GM18873 (cell line): ENCODE data around the gene CPED1.

ENCODE experiments used
- ATAC-seq: cut with Tn5 transposase; IDR thresholded peaks from one replicate; pipeline ENCODE4 v1.9.1; 2021; ENCODE audit warnings: mild to moderate bottlenecking, moderate library complexity, moderate number of reproducible peaks; ENCODE audit not compliant: unreplicated experiment, low FRiP score

The CPED1 gene

DNA sequence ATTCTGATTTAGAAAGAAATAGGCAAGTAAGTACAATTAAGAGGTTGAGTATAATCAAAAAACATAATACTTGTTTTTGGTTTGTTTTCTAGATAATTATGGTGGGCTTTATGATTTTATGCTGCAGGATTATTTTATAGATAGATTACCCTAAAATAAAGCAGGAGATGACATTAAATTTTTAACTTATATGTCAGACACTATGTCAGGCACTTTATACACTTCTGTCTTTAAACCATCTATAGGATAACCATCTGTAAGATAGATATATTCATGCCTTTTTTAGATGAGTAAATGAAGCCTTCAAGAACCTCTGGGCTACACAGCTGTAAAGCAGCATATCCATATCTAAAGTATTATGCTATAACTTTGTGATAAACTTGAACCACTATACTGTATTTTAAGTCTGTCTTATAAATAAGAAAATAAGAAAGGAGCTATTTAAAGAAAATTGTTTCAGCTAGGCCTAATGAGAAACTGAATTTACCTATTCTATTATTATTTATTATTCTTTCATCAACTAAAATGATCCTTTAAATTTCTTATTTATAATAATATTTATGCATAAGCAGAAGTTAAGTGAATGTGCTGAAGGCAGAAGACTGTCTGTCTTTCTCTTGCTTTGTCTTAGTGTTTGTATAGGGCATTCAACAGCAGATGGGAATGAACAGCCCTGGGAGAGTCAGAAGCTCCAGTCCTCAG is 94.0 kb downstream of the CPED1 start:
- ATAC-seq: no peak

DNA sequence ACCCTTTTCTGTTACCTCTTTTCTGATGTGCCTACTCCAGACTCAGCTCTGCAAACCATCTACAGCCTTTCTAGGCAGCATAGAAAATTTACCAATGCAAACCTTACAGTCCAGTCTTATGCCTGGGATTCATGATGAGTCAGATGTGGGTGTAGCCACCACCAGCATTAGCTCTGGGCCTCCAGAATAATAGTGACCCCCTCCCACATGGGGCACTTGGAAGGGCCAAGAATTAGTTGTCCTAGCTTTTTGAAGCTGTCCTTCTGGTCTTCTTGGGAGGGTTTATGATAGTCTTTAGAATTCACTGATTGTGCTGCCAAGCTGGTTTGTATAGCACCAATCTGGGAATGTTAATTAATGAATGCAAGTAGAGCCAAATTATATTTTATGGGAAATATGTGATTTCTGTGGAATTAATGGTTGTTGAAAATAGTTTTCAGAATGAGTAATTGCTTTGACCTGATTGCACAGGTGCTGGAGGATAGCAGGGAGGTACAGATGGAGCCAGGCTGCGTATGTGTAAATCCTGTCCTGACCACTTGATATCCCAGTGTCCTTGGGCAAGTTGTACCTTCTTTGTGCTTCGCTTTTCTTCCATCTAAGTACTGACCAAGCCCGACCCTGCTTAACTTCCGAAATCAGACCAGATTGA is 94.8 kb downstream of the CPED1 start:
- no peak for ATAC-seq

DNA sequence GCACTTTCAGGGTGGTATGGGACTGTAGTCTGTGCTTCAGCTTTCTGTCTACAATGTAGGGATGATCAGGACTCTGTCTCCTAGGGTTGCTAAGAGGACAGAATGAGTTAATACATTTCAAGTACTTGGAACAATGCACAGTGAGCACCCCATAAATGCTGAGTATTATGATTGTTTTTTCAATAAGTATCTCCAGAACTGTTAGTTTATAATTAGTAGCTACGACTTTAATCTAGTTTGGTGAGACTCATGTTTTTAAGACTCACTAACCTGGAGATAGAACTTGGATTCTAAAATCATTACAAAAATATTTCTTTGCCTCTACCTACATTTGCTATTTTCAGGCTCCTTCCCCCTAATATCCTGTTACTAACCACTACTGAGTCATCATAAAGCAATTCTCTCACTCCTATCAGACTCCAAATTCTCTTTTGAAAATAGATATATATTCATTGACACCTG is 95.3 kb downstream of the CPED1 start:
- ATAC-seq: no peak

DNA sequence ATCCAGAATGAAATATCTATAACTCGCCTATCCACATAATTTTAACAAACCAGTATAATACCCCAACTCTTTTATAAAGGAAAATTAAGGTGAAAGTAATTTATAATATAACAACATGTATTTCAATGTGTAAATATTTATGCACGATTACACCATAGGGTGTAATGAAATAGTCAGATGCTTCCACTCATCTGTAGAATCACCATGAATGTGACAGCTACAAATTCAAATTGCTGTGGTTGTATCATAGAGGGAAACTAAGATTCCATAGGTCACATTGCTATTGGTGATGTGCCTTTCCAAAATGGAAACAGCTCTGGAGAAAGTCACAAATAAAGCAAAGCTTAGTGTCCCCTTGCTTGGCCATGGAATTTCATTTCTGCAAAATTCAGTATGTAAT is 95.7 kb downstream of the CPED1 start:
- no peak for ATAC-seq

DNA sequence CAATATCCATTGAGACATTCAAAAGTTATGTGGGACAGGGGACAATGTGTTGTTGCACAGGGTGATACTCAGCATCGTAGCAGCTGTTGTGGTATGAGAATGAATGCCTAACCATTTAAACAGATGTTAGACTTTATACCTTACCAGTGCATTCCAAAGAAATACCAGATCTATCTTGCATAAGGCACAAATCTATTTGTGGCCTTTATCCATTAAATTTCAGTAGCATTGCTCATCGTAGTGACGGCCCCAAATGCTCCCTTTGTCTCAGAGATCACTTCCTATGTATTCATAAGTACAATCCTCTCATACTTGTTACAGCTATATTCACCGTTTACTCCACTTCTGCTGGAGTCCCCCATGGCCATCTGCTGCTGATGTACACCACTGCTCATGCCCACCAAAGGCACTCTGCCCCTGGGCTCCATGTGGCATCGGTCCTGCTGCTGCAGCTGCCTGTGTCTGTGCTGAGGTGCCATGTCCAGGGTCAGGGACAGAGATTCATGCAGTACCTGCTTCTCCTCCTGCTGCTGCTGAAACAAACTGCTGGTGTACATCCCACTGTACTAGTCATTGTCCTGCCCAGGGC is 96.3 kb downstream of the CPED1 start:
- ATAC-seq: no peak

DNA sequence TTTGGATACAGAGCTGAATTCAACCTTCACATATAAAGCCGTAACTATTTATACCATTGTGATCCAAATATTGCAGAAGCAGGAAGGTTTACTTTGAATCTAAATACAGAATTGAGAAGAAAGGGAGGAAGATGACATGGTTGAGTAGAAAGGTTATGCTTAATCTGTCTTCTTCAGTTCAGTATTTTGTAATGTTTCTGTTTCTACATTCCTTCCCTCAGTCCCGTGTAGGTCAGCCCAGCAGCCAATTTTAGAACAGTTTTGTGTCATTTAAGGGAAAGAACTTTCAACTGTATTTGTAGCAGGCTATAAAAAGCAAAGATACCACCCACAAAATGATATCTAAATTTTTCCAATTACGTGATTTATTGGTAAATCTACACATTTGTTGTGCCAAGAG is 97.4 kb downstream of the CPED1 start:
- ATAC-seq: no peak

DNA sequence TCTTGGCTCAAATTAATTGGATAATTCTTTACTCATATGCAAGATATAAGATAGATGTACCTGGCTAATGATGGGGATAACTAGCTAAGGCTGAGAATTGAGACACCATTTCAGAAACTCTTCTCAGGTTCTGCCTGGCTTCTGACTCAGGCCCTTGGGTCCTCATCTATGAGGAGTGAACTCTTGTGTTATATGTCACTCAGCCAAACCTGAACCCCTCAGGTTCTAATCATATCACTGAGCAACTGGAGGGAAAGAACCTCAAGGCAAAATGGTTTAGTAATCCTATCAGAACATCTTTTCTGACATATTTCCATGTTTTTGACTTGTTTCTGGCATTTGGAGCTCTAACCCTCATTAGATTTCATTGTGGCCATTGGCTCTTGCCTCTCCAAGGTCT is 100.4 kb downstream of the CPED1 start:
- no peak for ATAC-seq

DNA sequence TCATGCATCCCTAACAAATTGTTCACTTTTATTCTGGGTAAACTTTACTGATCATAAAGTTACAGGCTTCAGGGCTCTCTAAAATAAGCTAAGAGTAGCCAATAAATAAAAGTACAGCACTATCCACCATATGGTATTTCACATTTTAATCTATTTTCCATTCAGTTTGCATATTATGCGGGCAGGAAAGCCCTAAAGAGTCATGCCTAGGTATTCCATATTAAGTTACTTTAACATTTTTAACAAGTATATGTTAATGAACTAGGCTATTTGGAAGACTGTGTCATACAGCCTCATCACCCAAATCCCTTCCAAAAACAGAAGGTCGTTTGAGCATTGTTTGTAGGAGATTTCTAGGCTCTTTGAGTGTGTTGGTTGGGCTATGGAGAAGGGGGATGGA is 106.3 kb downstream of the CPED1 start:
- no peak for ATAC-seq

DNA sequence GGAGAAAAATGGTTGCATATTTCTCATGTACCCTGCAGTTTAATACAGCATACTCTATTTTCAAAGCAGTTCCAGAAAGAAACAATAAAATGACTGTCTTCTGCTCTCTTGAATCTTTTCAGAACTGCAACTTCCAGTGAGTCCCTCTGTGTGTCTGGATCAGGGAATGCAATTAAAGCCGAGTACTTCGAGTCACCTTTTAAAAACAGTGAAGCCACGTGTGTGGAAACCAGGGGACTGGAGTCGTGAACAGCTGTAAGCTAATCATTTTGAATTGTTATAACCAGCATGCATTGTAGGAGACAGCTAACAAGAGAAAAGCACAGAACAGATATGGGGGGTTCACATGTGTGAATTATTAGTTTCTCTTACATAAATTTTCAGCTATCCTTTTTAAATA is 109.1 kb downstream of the CPED1 start:
- ATAC-seq: no peak

DNA sequence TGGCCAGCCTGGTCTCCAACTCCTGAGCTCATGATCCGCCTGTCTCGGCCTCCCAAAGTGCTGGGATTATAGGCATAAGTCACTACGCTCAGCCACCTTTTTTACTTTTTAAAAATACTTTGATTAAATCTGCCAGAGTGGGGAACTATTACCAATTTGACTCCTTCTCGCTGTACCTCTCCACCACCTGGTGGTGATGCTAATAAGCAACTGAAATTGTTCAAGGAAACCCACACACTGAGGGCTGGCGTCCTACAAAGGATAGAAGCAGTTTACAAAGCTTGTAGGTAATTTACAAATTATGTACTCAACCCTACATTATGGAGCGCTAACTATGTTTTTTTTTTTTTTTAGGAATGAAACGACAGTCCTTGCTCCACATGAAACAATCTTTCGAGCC is 111.1 kb downstream of the CPED1 start:
- ATAC-seq: no peak

DNA sequence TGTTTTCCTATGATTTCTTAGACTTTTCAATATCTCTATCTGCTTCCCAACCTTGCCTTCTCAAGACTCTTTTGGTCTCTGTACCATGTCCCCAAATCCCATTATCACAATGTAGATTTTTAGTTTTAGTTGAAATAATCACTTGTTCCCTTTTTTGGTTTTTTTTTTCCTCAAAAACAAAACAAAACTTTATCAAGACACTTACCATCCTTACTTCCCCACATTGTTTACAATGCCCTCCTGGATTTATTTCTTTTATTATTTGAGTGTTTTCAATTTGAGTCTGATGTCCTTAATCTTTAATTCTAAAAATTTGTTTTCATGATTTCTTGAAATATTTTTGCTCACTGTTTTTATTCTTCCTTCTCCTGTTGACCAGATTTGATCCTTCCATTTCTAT is 112.6 kb downstream of the CPED1 start:
- no peak for ATAC-seq

DNA sequence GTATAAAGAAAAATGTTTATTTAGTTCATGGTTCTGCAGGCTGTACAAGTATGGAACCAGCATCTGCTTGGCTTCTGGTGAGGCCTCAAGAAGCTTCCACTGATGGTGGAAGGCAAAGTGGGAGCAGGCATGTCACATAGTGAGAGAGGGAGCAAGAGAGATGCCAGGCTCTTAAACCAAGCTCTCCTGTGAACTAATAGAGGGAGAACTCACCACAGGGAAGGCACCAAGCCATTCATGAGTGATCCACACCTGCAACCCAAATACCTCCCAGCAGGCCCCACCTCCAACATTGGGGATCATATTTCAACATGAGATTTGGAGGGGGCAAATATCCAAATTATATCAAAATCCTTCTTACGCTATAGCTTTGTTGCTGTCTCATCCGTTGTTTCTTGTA is 113.1 kb downstream of the CPED1 start:
- ATAC-seq: no peak

DNA sequence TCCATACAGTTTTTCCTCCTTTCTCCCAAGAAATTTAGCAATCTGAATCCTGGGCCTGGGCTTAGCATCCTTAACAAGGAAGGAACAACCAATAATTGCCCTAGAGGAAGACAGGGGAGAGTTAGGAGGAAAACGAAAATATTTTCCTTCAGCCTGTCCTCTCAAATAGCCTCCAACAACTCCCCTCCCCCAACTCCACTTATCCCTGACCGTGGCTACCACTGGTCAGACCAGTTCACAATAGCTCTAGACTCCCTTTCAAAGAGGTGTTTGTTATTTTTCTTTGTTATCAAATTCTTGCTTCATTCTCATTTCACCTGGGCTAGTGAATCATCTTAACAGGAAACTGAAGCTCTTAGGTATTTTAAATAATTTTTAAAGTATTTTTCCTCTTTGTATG is 114.1 kb downstream of the CPED1 start:
- ATAC-seq: no peak

DNA sequence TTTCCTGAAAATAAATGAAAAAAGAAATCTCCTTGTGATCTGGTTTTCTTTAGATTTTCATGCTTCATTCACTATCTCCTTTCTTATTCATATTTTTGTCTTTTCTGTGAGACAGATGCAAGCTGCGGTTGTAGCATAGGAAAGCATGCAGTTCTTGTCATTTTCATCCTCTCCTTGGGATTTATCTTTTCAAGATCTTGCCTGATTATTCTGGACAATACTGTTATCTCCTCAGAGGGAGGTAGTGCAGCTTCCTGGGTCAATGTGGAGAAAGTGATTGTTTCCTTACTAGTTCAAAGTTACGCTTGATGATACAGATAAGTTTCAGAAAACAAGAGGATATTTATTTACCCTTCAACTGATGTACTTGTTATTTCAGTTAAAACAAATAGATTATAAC is 114.6 kb downstream of the CPED1 start:
- no peak for ATAC-seq

DNA sequence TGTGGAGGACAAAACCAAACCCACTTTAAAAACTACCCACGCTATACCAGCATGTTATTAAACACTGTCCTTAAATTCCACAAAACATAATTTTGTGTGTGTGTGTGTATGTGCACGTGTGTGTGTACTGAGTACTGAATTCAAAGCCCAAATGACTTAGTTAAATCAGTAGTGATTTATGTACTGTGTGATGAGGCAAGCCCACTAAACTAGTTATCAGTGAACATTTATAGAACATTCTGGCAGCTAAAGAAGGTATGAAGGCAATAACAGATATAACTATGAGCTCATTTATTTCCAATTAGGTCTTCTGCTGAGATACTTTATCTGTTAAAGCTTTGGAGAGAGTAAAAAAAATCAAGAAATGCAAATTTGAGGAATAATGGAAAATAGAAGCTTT is 115.1 kb downstream of the CPED1 start:
- no peak for ATAC-seq

DNA sequence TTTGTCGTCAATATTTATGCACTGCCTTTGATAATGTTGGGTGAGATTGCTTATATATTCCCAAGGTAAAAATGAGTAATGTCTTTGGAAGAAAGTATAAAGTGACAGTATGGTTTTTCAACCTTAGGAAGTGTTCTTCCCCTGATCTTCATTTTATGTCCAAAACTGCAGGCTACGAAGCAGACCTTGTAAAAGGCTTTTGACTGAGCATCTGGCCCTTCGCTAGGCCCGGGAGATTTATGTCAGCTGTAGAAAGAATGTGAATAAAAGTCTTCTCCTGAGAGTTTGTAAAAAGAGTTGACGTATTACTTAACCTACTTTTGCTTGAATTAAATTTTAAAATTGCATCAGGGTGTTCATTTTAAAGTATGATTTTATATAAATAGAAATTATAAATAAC is 116.8 kb downstream of the CPED1 start:
- ATAC-seq: no peak

DNA sequence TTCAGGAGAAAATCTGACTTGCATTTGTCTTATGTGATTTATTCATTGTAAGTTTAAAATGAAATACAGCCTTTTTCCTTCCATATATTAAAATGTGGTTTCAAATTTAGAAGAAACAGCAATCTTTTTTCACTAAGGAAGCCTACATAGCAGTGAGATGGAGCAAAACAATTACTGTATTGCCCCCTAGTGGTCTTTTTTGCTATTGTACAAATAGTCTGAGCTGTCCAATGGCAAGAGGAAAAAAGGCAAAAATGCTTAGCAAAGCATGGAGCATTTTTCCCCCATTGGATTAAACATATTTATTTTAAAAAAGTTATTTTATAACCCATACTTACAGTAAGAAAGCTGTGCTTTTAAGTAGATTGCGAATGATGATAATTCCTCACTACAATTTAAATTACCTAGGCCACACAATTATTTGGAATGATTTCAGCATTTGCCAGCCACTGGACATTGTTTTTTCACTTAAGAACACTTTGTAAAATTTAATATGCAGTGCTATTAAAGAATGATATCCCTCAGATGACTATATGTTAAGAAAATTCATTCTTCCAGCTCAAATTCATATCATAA is 119.5 kb downstream of the CPED1 start:
- peak; percentile 79 for ATAC-seq

DNA sequence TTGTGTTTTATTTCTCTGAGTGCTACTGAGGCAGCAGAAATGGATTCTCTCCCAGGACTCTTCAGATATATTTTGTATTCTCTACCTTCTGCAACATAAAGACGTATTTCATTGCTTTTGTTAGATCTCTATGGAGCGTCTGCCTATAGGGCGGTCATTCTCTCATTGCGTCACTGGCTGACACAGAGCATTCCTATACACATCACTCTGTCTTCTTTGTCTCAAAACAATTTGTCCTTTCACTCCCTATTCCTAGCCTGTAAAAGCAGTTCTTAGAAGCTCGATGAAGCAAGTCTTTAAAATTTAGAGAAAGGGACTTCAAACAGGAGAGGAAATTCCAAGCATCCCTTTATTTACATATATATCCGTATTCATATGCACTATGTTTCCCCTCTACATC is 120.6 kb downstream of the CPED1 start:
- ATAC-seq: no peak

DNA sequence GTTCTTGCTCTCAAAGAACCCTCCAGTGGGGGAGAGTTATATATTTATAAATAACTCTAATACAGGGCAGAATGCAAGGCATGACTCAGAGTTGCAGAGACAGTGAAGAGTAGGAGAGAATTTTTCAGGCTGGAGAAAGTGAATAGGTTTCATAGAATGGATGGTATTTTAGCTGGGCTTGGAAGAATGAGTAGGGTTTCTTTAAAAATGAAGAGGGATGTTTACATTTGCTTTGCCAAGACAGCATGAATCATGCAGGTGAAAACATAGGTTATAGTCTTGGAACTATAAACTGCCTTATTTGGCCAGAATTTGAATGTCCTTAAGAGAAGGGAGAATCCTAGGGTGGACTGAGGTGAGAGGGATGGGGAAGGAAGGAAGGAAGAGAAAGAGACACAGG is 124.8 kb downstream of the CPED1 start:
- no peak for ATAC-seq

DNA sequence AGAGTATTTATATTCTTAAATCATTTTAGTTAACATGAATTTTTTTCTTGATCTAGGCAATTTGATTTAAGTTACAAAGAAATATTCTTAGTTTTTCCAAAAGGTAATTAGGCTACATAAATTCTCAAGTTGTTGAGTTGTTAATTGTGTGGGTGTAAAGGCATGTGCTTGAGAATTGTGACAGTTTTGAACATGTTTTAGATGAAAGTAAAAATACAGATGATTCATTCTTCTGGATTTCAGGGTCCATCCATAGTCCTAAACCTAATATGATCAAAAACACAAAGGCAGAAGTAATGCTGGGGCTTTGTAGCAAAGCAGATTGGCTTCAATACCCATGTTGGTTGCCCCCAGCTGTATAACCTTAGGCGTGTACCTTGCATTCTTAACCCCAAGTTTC is 127.9 kb downstream of the CPED1 start:
- no peak for ATAC-seq

DNA sequence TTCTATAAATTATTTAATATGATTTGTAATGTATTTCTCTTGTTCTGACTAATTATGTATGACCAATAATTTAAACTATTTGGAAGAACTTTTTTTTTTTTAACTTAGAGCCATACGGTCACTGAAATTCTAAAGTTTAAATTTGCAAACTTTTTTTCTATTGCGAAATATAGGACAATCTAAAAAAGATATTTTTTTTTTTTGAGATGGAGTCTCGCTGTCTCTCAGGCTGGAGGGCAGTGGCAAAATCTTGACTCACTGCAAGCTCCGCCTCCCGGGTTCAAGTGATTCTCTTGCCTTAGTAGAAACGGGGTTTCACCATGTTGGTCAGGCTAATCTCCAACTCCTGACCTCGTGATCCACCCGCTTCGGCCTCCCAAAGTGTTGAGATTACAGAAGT is 130.5 kb downstream of the CPED1 start:
- no peak for ATAC-seq

DNA sequence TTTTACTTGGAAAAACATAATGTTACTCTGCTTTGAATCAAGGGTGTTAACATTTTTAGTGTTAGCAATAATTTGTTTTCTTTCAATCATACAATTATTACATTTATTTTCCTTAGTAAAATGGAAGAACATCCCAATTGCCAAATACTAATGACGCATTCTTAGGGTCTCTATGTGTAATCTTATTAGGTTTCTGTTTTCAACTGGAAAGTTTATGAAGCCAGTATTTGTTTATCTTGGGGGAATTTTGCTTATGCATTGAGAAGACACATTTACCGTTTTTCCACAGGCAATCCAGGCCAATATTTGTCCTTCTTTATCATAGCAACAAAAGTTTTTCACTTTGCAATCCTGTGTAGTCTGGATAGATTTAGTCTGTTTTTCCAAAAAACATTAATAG is 134.5 kb downstream of the CPED1 start:
- ATAC-seq: no peak
